GM12878 (cell line): Measurements from ENCODE around the gene SLC16A10. TPM values are rescaled to one million over a fixed set of nuclear protein-coding genes. Genes with fewer than 3 reads are reported as not detected.

Source experiments
- ATAC-seq: fragments of 200-7000 bp; cut with Tn5 transposase; 3 replicates; pipeline ENCODE4 v1.9.1; 2020; ENCODE audit warnings: mild to moderate bottlenecking, moderate library complexity
- BruUV-seq: library from RNA; stranded (reverse); fragments of 400-500 nt; replicated peaks from 2 replicates; lab custom pipeline; 2021; lab: Mats Ljungman, UMichigan
- CTCF ChIA-PET: fragments of 300-600 bp; sonication (Branson Sonifier 250); formaldehyde crosslinking; extraction: SDS; loops from one replicate; lab custom pipeline; 2021; ENCODE audit warnings: inconsistent platforms; lab: Yijun Ruan, JAX
- POLR2A ChIA-PET: fragments of 350-600 bp; formaldehyde crosslinking; extraction: SDS; loops from one replicate; lab custom pipeline; 2021; ENCODE audit warnings: inconsistent platforms; lab: Charles Lee
- RAD21 ChIA-PET: fragments of 300-600 bp; sonication (Branson Sonifier 250); formaldehyde crosslinking; loops from one replicate; lab custom pipeline; 2023; ENCODE audit warnings: antibody characterized with exemption; ENCODE audit not compliant: unreplicated experiment; lab: Charles Lee
- SMC1A ChIA-PET: fragments of 300-600 bp; sonication (Branson Sonifier 250); formaldehyde crosslinking; loops from one replicate; lab custom pipeline; 2023; ENCODE audit not compliant: unreplicated experiment, uncharacterized antibody; lab: Charles Lee
- DNase-seq: peaks from one replicate; pipeline ENCODE4 v3.0.0-alpha.2; 2011; ENCODE audit warnings: low read depth, low spot score
- FAIRE-seq: peaks from 3 replicates; lab custom pipeline; 2011; peaks lifted over from hg19 to GRCh38; lab: Jason Lieb, UNC
- H2AFZ ChIP-seq: 2 replicates; pipeline ENCODE4 v1.6.0; 2011; ENCODE audit warnings: low read depth, low read length, control low read depth; ENCODE audit not compliant: control insufficient read depth
- H3K27ac ChIP-seq: 2 replicates; pipeline ENCODE4 v1.5.1; 2011; ENCODE audit warnings: control low read depth; ENCODE audit not compliant: control insufficient read depth, insufficient read depth
- H3K27me3 ChIP-seq, 2 experiments: replicated peaks in 1 of 2; 2 replicates each; pipeline versions ENCODE4 v1.6.0 to v1.6.1; 2011; ENCODE audit warnings: low read length in 1 of 2; ENCODE audit not compliant: control insufficient read depth in 2 of 2, insufficient read depth in 2 of 2
- H3K36me3 ChIP-seq, 2 experiments: 2 replicates each; pipeline ENCODE4 v1.5.1; 2011; ENCODE audit warnings: low read length in 1 of 2; ENCODE audit not compliant: control insufficient read depth in 2 of 2, insufficient read depth in 2 of 2
- H3K4me1 ChIP-seq: 2 replicates; pipeline ENCODE4 v1.6.1; 2011; ENCODE audit warnings: mild to moderate bottlenecking, low read length, moderate library complexity, mixed read lengths; ENCODE audit not compliant: control insufficient read depth, insufficient read depth
- H3K4me2 ChIP-seq: 2 replicates; pipeline ENCODE4 v1.6.0; 2011; ENCODE audit warnings: control low read depth; ENCODE audit not compliant: control insufficient read depth, insufficient read depth
- H3K4me3 ChIP-seq: fragments of 200-600 bp; sonication (generic); 2 replicates; pipeline ENCODE4 v1.5.1; 2016
- H3K79me2 ChIP-seq: 2 replicates; pipeline ENCODE4 v1.6.0; 2011; ENCODE audit warnings: low read length; ENCODE audit not compliant: control insufficient read depth, insufficient read depth
- H3K9ac ChIP-seq: 2 replicates; pipeline ENCODE4 v1.8.0; 2011; ENCODE audit warnings: low read length, control low read depth, mixed read lengths; ENCODE audit not compliant: control insufficient read depth, insufficient read depth
- H3K9me3 ChIP-seq: replicated peaks from 3 replicates; pipeline ENCODE4 v1.5.1; 2011; ENCODE audit warnings: mild to moderate bottlenecking, low read length; ENCODE audit not compliant: control insufficient read depth, insufficient read depth
- H4K20me1 ChIP-seq: 2 replicates; pipeline ENCODE4 v1.6.0; 2011; ENCODE audit not compliant: control insufficient read depth, insufficient read depth
- ESRRA ChIP-seq: IDR thresholded peaks from 2 replicates; pipeline ENCODE4 v1.6.1; 2012; ENCODE audit warnings: mild to moderate bottlenecking, low read length, improper control_type of control experiment
- ETV6 ChIP-seq, 2 experiments: fragments of 450-650 bp in 1 of 2; IDR thresholded peaks in 1 of 2; conservative IDR thresholded peaks in 1 of 2; 2 replicates each; pipeline ENCODE4 v1.6.1; 2014; ENCODE audit warnings: antibody characterized with exemption in 1 of 2, borderline replicate concordance in 1 of 2, low read depth in 1 of 2, mild to moderate bottlenecking in 1 of 2, moderate library complexity in 1 of 2
- JUNB ChIP-seq: IDR thresholded peaks from 2 replicates; pipeline ENCODE4 v1.6.1; 2016; ENCODE audit warnings: antibody characterized with exemption, mild to moderate bottlenecking
- MEF2B ChIP-seq: fragments of 450-650 bp; IDR thresholded peaks from 2 replicates; pipeline ENCODE4 v1.6.1; 2018; ENCODE audit warnings: mild to moderate bottlenecking, moderate library complexity; ENCODE audit not compliant: partially characterized antibody, poor library complexity, severe bottlenecking
- POLR2A ChIP-seq: IDR thresholded peaks from 2 replicates; pipeline ENCODE4 v1.6.1; 2011; ENCODE audit warnings: low read depth, mild to moderate bottlenecking, low read length
- TARDBP ChIP-seq: IDR thresholded peaks from 2 replicates; pipeline ENCODE4 v1.6.1; 2016; ENCODE audit warnings: borderline replicate concordance
- WGBS: methylation state at CpG from one replicate; pipeline ENCODE4 v1.1.6; 2016; ENCODE audit warnings: low lambda C conversion rate; ENCODE audit not compliant: insufficient replicate concordance, insufficient coverage; ENCODE audit errors: missing lambda C conversion rate; 5-methylcytosine and 5-hydroxymethylcytosine counted together
- in situ Hi-C: fragments of 300-500 bp; cut with MboI; formaldehyde crosslinking; loops from 9 replicates; pipeline ENCODE4 v1.14.3; 2018; ENCODE audit warnings: mixed read lengths
- intact Hi-C: fragments of 100-400 bp; cut with micrococcal nuclease; formaldehyde crosslinking; loops from one replicate; pipeline ENCODE4 v1.14.2; 2022; ENCODE audit not compliant: unreplicated experiment
- polyA plus RNA-seq, 11 experiments: library from polyadenylated mRNA; depleted of rRNA in 4 of 11; unstranded in 6 of 11; stranded (reverse) in 5 of 11; fragments of >200 nt; fragmentation: Nextera tagmentation in 4 of 11; fragmentation: Illumina TruSeq in 1 of 11; extraction: Ambion mirVana in 4 of 11; extraction: Trizol in 1 of 11; gene quantifications; 1 replicate in 1 of 11; 2 replicates in 10 of 11; pipeline versions ENCODE4 v1.2.1 to v1.2.3, GENCODE V29; 2011 to 2016; ENCODE audit warnings: inconsistent platforms in 2 of 11, missing spikeins in 2 of 11, low read depth in 1 of 11
- total RNA-seq, 4 experiments: library from RNA; depleted of rRNA in 3 of 4; stranded (reverse); fragments of >200 nt in 3 of 4; fragmentation: Illumina TruSeq in 1 of 4; extraction: Trizol in 1 of 4; gene quantifications; 2 replicates each; pipeline versions ENCODE4 v1.2.1 to v1.2.3, GENCODE V29; 2013 to 2021
- TF ChIP-seq, protein P1 (sequence below): IDR thresholded peaks from 2 replicates; pipeline ENCODE4 v1.6.1; 2012; ENCODE audit warnings: improper control_type of control experiment, low read depth, low read length; ENCODE audit not compliant: insufficient replicate concordance
- TF ChIP-seq, protein P2 (sequence below): fragments of 450-650 bp; IDR thresholded peaks from 2 replicates; pipeline ENCODE4 v1.6.1; 2016; ENCODE audit warnings: mild to moderate bottlenecking

SLC16A10 gene
- total and polyA plus RNA-seq, 10 of the 15 experiments (the other 5 are each of a cell fraction or from before 2014, with no cell fraction given), result 2.3 to 19.0 (median 8.0) TPM

DNA sequence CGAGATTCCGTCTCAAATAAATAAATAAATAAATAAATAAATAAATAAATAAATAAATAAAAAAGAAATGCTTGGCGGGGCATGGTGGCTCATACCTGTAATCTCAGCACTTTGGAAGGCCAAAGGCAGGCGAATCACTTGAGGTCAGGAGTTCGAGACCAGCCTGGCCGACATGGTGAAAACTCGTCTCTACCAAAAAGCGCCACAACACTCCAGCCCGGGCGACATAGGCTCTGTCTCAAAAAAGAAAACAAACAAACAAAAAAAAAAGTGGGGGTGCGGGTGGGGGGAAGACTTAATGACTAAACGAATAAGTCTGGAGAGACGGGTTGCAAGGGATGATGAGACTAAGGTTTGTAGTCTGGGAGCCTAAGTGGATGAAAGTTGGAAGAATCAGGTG, 170.7 kb downstream of the SLC16A10 start:
- FAIRE-seq (no peak), ATAC-seq (no peak), DNase-seq (no peak)
- Histone ChIP-seq H3K27me3 (no peaks in the 10 kb centered on the region), H3K27ac (no peak overlapping the region), H3K4me1 (no peaks in the 10 kb centered on the region), H3K9me3 (no peaks in the 10 kb centered on the region; the same call in 2 of the 3 replicates), H3K9ac (no peak overlapping the region), H2AFZ (no peak overlapping the region), H3K4me2 (no peak overlapping the region), H4K20me1 (no peaks in the 10 kb centered on the region), H3K79me2 (peaks cover 27% of the 10 kb centered on the region), H3K4me3 (no peak overlapping the region), H3K36me3 (no peaks in the 10 kb centered on the region)
- no TSS peak for BruUV-seq
- 81% methylated on average over 13 of the region's 13 CpGs for WGBS
- CTCF ChIA-PET, result interaction anchor here (0.9 to 2.7 kb wide), 32 partner anchors 9 to 787 kb away, joined by 3 to 215 read pairs (median 6); no protein-coding TSS in a partner anchor
- POLR2A ChIA-PET, result interaction anchor here (1.2 to 2.2 kb wide), 6 partner anchors 205 to 348 kb away, joined by 3 to 52 read pairs (median 6); partner anchors contain the start of genes REV3L and TRAF3IP2
- RAD21 ChIA-PET, result interaction anchor here (0.7 to 2.7 kb wide), 30 partner anchors 7 to 904 kb away, joined by 3 to 263 read pairs (median 7); partner anchors contain the start of gene TRAF3IP2
- in situ Hi-C loops (no loop called here), intact Hi-C loops (loop anchor here (2.0 to 10.0 kb wide), 4 partner anchors 43 to 347 kb away; partner anchors contain the start of gene TRAF3IP2)
- TF ChIP-seq ESRRA, result no peak
- TF ChIP-seq TARDBP, result no peak
- TF ChIP-seq, protein P1, sequence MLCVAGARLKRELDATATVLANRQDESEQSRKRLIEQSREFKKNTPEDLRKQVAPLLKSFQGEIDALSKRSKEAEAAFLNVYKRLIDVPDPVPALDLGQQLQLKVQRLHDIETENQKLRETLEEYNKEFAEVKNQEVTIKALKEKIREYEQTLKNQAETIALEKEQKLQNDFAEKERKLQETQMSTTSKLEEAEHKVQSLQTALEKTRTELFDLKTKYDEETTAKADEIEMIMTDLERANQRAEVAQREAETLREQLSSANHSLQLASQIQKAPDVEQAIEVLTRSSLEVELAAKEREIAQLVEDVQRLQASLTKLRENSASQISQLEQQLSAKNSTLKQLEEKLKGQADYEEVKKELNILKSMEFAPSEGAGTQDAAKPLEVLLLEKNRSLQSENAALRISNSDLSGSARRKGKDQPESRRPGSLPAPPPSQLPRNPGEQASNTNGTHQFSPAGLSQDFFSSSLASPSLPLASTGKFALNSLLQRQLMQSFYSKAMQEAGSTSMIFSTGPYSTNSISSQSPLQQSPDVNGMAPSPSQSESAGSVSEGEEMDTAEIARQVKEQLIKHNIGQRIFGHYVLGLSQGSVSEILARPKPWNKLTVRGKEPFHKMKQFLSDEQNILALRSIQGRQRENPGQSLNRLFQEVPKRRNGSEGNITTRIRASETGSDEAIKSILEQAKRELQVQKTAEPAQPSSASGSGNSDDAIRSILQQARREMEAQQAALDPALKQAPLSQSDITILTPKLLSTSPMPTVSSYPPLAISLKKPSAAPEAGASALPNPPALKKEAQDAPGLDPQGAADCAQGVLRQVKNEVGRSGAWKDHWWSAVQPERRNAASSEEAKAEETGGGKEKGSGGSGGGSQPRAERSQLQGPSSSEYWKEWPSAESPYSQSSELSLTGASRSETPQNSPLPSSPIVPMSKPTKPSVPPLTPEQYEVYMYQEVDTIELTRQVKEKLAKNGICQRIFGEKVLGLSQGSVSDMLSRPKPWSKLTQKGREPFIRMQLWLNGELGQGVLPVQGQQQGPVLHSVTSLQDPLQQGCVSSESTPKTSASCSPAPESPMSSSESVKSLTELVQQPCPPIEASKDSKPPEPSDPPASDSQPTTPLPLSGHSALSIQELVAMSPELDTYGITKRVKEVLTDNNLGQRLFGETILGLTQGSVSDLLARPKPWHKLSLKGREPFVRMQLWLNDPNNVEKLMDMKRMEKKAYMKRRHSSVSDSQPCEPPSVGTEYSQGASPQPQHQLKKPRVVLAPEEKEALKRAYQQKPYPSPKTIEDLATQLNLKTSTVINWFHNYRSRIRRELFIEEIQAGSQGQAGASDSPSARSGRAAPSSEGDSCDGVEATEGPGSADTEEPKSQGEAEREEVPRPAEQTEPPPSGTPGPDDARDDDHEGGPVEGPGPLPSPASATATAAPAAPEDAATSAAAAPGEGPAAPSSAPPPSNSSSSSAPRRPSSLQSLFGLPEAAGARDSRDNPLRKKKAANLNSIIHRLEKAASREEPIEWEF, result no peak
- no peak for TF ChIP-seq JUNB
- no peak for TF ChIP-seq ETV6 (conservative IDR thresholded peaks at IDR 0.05 in 1 of 2, IDR thresholded peaks at IDR 0.05 in 1 of 2; ENCODE audit: borderline replicate concordance in 1 of 2, low read depth in 1 of 2)
- TF ChIP-seq, protein P2, sequence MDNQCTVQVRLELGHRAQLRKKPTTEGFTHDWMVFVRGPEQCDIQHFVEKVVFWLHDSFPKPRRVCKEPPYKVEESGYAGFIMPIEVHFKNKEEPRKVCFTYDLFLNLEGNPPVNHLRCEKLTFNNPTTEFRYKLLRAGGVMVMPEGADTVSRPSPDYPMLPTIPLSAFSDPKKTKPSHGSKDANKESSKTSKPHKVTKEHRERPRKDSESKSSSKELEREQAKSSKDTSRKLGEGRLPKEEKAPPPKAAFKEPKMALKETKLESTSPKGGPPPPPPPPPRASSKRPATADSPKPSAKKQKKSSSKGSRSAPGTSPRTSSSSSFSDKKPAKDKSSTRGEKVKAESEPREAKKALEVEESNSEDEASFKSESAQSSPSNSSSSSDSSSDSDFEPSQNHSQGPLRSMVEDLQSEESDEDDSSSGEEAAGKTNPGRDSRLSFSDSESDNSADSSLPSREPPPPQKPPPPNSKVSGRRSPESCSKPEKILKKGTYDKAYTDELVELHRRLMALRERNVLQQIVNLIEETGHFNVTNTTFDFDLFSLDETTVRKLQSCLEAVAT, result no peak
- no peak for TF ChIP-seq MEF2B
- TF ChIP-seq POLR2A, result no peak
- SMC1A ChIA-PET, result interaction anchor here (0.8 to 2.7 kb wide), 35 partner anchors 17 to 787 kb away, joined by 3 to 153 read pairs (median 4); partner anchors contain the start of gene TRAF3IP2
